Thyroid gland (tissue), 4 donors: Measurements from ENCODE around the gene ZFHX3.

Experiments
- CTCF ChIP-seq, 6 experiments: fragments of 200-600 bp in 3 of 6; fragments of 450-650 bp in 3 of 6; sonication (generic) in 3 of 6; IDR thresholded peaks; one replicate each; pipeline ENCODE4 v1.5.1; 2016 to 2019; ENCODE audit warnings: antibody characterized with exemption in 6 of 6, mild to moderate bottlenecking in 2 of 6, inconsistent platforms in 1 of 6, moderate library complexity in 1 of 6
- POLR2A ChIP-seq, 2 donors: fragments of 450-650 bp; IDR thresholded peaks; one replicate each; pipeline ENCODE4 v1.6.1; 2017; ENCODE audit warnings: antibody characterized with exemption in 2 of 2, mild to moderate bottlenecking in 2 of 2, moderate library complexity in 1 of 2

- TF ChIP-seq CTCF (IDR thresholded peaks at IDR 0.05), result no peak
- no peak for TF ChIP-seq POLR2A (IDR thresholded peaks at IDR 0.05)
Measured at GRCh38 chr16:72876981-72877373, 171.0 kb downstream of the ZFHX3 start.
